ENCODE results near the gene CCL21. TPM values are rescaled to one million over a fixed set of nuclear protein-coding genes. Genes with fewer than 3 reads are reported as not detected.

The CCL21 gene
- total RNA-seq, 1 experiment from 2014 or later: not detected

GRCh38 chr9:34737677-34738260 is 27.8 kb upstream of the CCL21 start:
- POLR2A ChIA-PET: interaction anchor here (0.5 kb wide), 1 partner anchor 314 kb away, joined by 4 read pairs; no protein-coding TSS in a partner anchor
- in situ Hi-C loops (cut with HindIII; ENCODE audit: low pct_unique_long_range_greater_than_20kb, low sequenced_read_pairs): no loop called here
- H3K4me1 ChIP-seq (ENCODE audit: control insufficient read depth, insufficient read depth, low read length): no peaks in the 10 kb centered on the region

GRCh38 chr9:34734720-34735119 is 24.8 kb upstream of the CCL21 start:
- POLR2A ChIA-PET: interaction anchor here (0.6 kb wide), 1 partner anchor 21 kb away, joined by 6 read pairs; no protein-coding TSS in a partner anchor
- TF ChIP-seq SIN3A (IDR thresholded peaks at IDR 0.05; ENCODE audit: borderline replicate concordance, insufficient read depth, low read depth, low read length) (no peak), TCF7L2 (IDR thresholded peaks at IDR 0.05; ENCODE audit: low read depth, low read length) (no peak), REST (IDR thresholded peaks at IDR 0.05; ENCODE audit: insufficient read depth in 1 of 2, low read depth in 2 of 2, low read length in 1 of 2) (no peak), POLR2AphosphoS5 (IDR thresholded peaks at IDR 0.05; ENCODE audit: low read depth, low read length) (no peak), CTCF (IDR thresholded peaks at IDR 0.05) (no peak; the same call in 1 of the 2 replicates)
- Histone ChIP-seq H3K9me3 (ENCODE audit: control insufficient read depth, insufficient read depth, low read depth, low read length) (no peaks in the 10 kb centered on the region), H3K4me3 (ENCODE audit: low read depth in 2 of 2, low read length in 2 of 2) (no peak overlapping the region), H3K4me1 (ENCODE audit: control insufficient read depth, insufficient read depth, low read length) (no peaks in the 10 kb centered on the region), H3K27ac (ENCODE audit: low read length) (no peak overlapping the region), H3K36me3 (ENCODE audit: control insufficient read depth, insufficient read depth, low read length) (no peaks in the 10 kb centered on the region), H3K27me3 (ENCODE audit: control insufficient read depth, insufficient read depth, low read length) (no peaks in the 10 kb centered on the region; the same call in 1 of the 2 replicates)
- intact Hi-C loops (cut with micrococcal nuclease; ENCODE audit: unreplicated experiment): no loop called here
- no peak for ATAC-seq
- no TSS peak for BruUV-seq (replicated peaks)
- in situ Hi-C loops (cut with HindIII; ENCODE audit: low pct_unique_long_range_greater_than_20kb, low sequenced_read_pairs): no loop called here
- DNase-seq (ENCODE audit: low read depth, low spot score): no peak
- CTCF ChIA-PET: interaction anchor here (0.6 kb wide), 2 partner anchors 32 to 165 kb away, joined by 3 to 6 read pairs; no protein-coding TSS in a partner anchor

More at GRCh38 chr9:34737677-34738260, 27.8 kb upstream of the CCL21 start:
- ATAC-seq (no peak), DNase-seq (ENCODE audit: low read depth, low spot score) (no peak)
- no peak overlapping the region for H3K27ac ChIP-seq (ENCODE audit: low read length)
- H3K27me3 ChIP-seq (ENCODE audit: control insufficient read depth, insufficient read depth, low read length): no peaks in the 10 kb centered on the region; the same call in 1 of the 2 replicates
- intact Hi-C loops (cut with micrococcal nuclease; ENCODE audit: unreplicated experiment): no loop called here
- no TSS peak for BruUV-seq (replicated peaks)
- no peaks in the 10 kb centered on the region for H3K36me3 ChIP-seq (ENCODE audit: control insufficient read depth, insufficient read depth, low read length)
- no peak for TF ChIP-seq REST (IDR thresholded peaks at IDR 0.05; ENCODE audit: insufficient read depth in 1 of 2, low read depth in 2 of 2, low read length in 1 of 2)
- TF ChIP-seq POLR2AphosphoS5 (IDR thresholded peaks at IDR 0.05; ENCODE audit: low read depth, low read length): no peak
- no peak for TF ChIP-seq TCF7L2 (IDR thresholded peaks at IDR 0.05; ENCODE audit: low read depth, low read length)
- no peak for TF ChIP-seq SIN3A (IDR thresholded peaks at IDR 0.05; ENCODE audit: borderline replicate concordance, insufficient read depth, low read depth, low read length)
- no peak for TF ChIP-seq CTCF (IDR thresholded peaks at IDR 0.05)
- H3K9me3 ChIP-seq (ENCODE audit: control insufficient read depth, insufficient read depth, low read depth, low read length): no peaks in the 10 kb centered on the region
- CTCF ChIA-PET: no interaction called here
- no peak overlapping the region for H3K4me3 ChIP-seq (ENCODE audit: low read depth in 2 of 2, low read length in 2 of 2)
